Colon (tissue), 2 donors: Measurements from ENCODE around the gene SELP.

Experiments
- FAIRE-seq: peaks from 2 replicates; lab custom pipeline; 2012; peaks lifted over from hg19 to GRCh38; lab: Jason Lieb, UNC
- donor health status: control.
- donor health status: control.

SELP gene

DNA sequence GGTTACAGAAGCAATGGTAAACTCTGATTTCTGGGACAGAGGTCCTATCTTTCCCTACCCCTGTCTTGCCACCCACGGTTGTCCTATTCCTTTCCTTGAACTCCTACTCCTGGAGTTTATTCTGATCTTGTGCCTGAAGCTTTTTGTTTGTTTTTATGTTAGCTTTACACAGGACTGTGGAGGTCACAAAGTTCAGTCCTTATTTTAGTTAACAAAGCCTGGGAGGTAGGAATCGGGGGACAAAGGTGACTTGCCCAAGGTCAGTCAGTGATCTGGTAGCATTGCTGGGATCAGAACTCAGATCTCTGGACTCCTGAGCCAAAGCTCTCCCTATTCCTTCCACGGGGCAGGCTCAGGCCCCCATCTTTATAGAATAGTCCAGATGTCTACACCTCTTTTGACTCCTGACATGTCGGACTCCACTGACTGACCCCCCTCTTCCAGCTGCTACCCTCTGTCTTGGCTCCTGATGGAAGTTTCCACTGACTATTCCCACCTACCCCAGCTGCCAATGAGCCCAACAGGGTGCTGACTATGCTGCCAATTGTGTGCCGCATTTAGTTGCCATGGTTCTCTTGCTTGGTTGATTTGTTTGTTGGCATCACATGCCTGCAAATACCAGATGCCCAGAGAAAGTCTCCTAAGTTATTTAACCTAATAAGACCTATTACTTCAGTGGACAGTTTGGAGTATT lies 53.5 kb downstream of the SELP start:
- FAIRE-seq: no peak

DNA sequence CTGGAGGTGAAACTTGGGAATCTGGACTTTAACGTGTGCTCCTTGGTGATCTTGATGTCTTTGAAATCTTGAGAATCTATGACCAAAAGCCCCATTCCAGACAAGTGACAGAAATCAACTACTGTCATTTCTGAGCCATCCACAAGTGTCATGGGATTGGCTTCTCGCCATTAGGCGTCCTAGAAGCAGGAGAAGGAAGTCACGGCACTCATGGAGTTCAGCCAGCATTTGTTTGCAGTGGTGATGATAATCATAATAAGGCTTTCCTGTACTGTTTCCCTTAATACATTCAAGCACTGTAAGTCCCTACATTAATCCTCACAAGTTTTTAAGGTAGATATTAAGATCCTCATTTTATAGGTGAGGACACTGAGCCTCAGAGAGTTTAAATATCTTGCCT lies 55.6 kb downstream of the SELP start:
- FAIRE-seq: no peak

DNA sequence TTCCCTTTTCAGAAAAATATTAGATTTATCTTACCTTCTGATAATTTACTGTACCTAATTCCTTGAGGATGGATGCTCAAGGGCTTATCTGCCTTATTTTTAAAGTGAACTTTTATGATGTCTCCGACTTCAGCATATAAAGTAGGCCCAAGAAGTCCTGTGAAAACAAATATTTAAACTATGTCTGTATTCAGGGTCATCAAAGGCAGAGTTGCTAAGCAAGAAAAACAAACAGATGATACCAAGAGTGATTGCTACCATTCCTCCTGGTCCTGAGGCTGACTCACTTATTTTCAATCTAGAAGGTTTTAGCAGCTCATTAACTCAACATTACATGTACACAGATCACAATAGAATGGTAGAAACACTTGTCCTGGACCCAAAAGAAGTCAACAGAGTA lies 57.7 kb downstream of the SELP start:
- FAIRE-seq: no peak

- no peak for FAIRE-seq
Measured at GRCh38 chr1:169571450-169571849, 58.5 kb downstream of the SELP start.

DNA sequence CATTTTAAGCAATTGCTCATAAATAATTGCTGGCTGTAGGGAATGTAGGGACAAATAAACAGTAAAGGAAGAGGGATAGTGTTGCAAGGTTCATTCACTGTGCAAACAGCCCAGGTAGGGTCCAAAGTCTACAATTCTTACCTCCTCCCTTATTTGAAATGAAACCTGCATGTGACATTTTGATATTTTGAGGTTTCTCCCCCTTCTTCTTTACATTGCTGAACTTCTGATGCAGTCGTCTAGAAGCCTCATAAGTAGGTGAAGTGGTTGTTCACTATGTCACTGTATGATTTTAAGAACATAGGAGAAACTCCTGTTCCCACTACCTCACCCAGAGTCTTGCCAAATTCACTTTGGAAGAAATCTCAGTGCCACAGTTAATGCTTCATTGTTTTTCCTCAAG lies 59.8 kb downstream of the SELP start:
- FAIRE-seq: no peak

- FAIRE-seq: no peak
Measured at GRCh38 chr1:169568497-169568896, 61.4 kb downstream of the SELP start.

GRCh38 chr1:169565335-169566271 lies 64.3 kb downstream of the SELP start:
- no peak for FAIRE-seq

DNA sequence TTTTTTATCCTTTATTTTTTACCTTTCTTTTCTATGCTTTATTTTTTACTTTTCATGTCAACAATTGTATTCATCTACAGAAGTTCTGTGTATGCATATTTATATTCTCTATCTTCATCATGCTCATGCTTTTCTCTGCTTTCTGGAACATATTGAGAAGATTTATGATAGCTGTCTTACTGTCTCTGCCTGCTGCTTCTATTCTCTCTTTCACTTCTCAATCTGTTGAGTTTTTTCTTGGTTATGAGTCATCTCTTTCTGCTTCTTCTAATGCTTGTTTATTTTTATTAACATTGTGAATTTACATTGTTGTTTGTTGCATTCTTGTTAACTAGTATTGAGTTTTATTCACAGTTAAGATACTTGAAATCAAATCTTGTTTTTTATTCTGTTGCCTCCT lies 66.3 kb downstream of the SELP start:
- no peak for FAIRE-seq

DNA sequence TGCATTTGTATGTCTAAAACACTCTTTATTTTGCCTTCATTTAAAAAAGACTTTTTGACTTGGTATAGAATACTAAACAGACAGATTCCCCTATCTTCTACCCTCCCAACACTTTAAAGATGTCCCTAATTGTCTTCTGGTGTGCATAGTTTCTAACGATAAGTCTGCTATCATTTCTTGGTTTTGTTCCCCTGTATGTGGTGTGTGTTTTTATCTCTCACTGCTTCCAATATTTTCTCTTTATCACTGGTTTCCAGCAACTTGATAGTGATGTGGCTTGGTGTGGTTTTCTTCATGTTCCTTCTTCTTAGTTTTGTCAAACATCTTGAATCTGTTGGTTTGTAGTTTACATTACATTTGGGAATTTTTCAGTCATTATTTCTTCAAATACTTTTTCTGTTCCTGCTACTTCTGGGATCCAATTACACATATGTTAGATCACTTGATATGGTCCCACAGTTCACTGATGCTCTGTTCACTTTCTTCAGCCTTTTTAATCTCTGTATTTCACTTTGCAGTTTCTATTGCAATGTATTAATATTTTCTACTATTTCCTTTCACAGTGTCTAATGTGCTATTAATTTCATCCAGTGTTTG lies 66.8 kb downstream of the SELP start:
- FAIRE-seq: no peak

GRCh38 chr1:169561692-169562091 lies 68.2 kb downstream of the SELP start:
- no peak for FAIRE-seq

GRCh38 chr1:169557131-169557530 lies 72.8 kb downstream of the SELP start:
- no peak for FAIRE-seq

GRCh38 chr1:169550294-169550693 lies 79.6 kb downstream of the SELP start:
- FAIRE-seq: no peak

- FAIRE-seq: no peak
Measured at GRCh38 chr1:169548282-169548681, 81.6 kb downstream of the SELP start.

- no peak for FAIRE-seq
Measured at GRCh38 chr1:169546087-169546995, 83.6 kb downstream of the SELP start.

GRCh38 chr1:169545472-169545871 lies 84.5 kb downstream of the SELP start:
- FAIRE-seq: no peak

DNA sequence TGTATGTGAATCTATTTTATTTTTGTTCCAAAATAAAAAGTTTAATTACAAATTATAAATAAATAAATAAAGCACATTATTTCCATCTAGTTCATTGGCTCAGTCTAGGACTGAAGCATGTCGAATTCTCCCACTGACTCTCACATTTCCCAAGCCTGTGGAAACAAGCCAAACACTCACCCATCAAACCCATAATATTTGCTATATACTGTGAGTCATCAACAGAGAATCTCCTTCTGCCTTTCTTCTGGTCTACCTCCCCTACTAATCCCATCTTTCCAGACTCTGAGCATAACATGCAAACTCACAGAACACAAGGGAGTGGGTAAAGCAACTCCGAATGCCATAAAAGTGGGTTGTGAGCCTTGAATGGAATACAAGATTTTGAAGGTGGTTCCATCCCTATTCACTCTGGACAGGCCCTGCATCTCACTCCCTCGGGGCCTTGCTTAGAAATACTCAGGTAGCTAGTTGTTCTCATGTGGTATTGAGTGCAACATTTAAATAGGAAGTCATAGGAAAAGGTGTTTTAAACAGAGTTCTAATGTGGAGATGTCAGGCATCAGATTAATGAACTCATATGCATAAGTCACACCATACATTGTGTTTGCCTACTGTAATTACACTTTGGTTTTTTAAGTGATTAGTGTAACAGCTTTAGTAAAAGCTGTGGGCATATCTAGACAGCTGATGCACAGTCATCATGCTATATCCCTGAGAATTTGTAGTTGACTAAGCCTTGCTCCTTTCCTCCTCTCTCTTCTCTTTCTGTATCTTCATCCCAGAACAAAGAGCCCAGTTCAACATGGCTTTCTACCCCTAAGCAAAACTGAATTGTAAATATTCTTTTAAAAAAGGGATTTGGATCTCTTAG lies 90.7 kb downstream of the SELP start:
- FAIRE-seq: no peak
